Measurements from ENCODE around the gene TDRD9. TPM values are rescaled to one million over a fixed set of nuclear protein-coding genes. Genes with fewer than 3 reads are reported as not detected.

Gene TDRD9
- total RNA-seq, 1 donor from 2014 or later, result 4.8 TPM

GRCh38 chr14:103890821-103891666 lies 37.2 kb upstream of the TDRD9 start:
- H3K9me3 ChIP-seq (replicated peaks), result no peaks in the 10 kb centered on the region
- peak overlapping the region; percentile 47 for H3K27ac ChIP-seq (replicated peaks)
- no peak overlapping the region for H3K4me3 ChIP-seq
- no peaks in the 10 kb centered on the region for H3K27me3 ChIP-seq (ENCODE audit: low read depth)
- H3K4me1 ChIP-seq, result peaks cover 32% of the 10 kb centered on the region
- intact Hi-C loops (cut with micrococcal nuclease), result no loop called here
- H3K36me3 ChIP-seq, result no peaks in the 10 kb centered on the region
- TF ChIP-seq CTCF (IDR thresholded peaks at IDR 0.05; ENCODE audit: borderline replicate concordance), result no peak
- DNase-seq, result no peak

DNA sequence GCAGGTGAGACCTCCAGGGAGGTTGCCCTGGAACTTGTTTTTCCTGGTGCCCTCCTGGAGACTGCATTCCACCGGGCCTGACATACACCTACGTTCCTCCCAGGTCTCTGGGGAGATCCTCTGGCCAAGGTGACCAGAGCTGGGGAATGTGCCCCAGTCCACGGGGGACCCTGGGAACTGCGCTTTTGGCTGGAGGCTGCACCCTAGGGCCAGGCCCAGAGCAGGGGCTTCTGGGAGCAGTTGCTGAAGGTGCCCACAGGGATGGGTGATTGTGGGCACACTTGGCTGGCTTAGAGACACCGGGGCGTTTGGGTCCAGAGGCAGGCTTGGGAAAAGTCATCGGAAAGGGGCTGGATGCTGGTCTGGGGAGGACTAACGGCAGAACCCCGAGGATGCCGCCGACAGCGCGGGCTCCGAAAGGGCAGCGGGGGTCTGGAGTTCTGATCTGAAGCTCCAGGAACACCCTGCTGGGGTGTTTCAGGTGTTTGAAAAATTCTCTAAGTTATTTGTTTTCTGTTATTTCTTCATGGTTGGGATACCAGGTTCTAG lies 36.5 kb upstream of the TDRD9 start:
- TF ChIP-seq CTCF (IDR thresholded peaks at IDR 0.05; ENCODE audit: borderline replicate concordance), result no peak
- DNase-seq, result no peak
- Histone ChIP-seq H3K4me3 (no peak overlapping the region), H3K9me3 (replicated peaks) (no peaks in the 10 kb centered on the region), H3K4me1 (peaks cover 32% of the 10 kb centered on the region), H3K27me3 (ENCODE audit: low read depth) (no peaks in the 10 kb centered on the region), H3K36me3 (no peaks in the 10 kb centered on the region), H3K27ac (replicated peaks) (peak overlapping the region; percentile 47)
- intact Hi-C loops (cut with micrococcal nuclease), result no loop called here

GRCh38 chr14:103892247-103892646 lies 36.0 kb upstream of the TDRD9 start:
- Histone ChIP-seq H3K4me1 (peaks cover 32% of the 10 kb centered on the region), H3K36me3 (no peaks in the 10 kb centered on the region), H3K27ac (replicated peaks) (no peak overlapping the region), H3K9me3 (replicated peaks) (no peaks in the 10 kb centered on the region), H3K4me3 (no peak overlapping the region), H3K27me3 (ENCODE audit: low read depth) (no peaks in the 10 kb centered on the region)
- no peak for DNase-seq
- intact Hi-C loops (cut with micrococcal nuclease), result no loop called here
- TF ChIP-seq CTCF (IDR thresholded peaks at IDR 0.05; ENCODE audit: borderline replicate concordance), result no peak

- Histone ChIP-seq H3K4me1 (peaks cover 37% of the 10 kb centered on the region), H3K9me3 (replicated peaks) (no peaks in the 10 kb centered on the region), H3K27ac (replicated peaks) (no peak overlapping the region), H3K4me3 (no peak overlapping the region), H3K36me3 (no peaks in the 10 kb centered on the region), H3K27me3 (ENCODE audit: low read depth) (no peaks in the 10 kb centered on the region)
- TF ChIP-seq CTCF (IDR thresholded peaks at IDR 0.05; ENCODE audit: borderline replicate concordance), result no peak
- no peak for DNase-seq
- intact Hi-C loops (cut with micrococcal nuclease), result no loop called here
Observed at GRCh38 chr14:103894034-103894722, 34.1 kb upstream of the TDRD9 start.

DNA sequence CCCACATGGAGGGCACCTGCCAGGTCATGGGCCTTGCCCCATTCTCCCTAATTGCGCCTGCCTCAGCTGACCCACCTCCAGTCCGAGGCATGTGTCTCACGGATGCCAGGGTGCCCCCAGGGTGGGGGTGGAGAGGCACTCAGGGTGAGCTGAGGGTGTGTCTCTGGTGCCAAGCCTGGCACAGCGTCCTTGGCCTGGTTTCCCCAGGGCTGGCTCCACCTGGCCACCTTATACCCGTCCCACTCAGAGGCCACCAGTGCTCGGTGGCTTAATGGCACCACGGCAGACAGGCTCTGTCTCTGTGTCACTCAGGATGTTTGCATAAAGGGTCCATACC lies 33.6 kb upstream of the TDRD9 start:
- Histone ChIP-seq H3K9me3 (replicated peaks) (no peaks in the 10 kb centered on the region), H3K36me3 (no peaks in the 10 kb centered on the region), H3K4me1 (peaks cover 37% of the 10 kb centered on the region), H3K27me3 (ENCODE audit: low read depth) (no peaks in the 10 kb centered on the region), H3K27ac (replicated peaks) (no peak overlapping the region), H3K4me3 (no peak overlapping the region)
- intact Hi-C loops (cut with micrococcal nuclease), result no loop called here
- TF ChIP-seq CTCF (IDR thresholded peaks at IDR 0.05; ENCODE audit: borderline replicate concordance), result no peak
- no peak for DNase-seq
